NCI-H1092 (cell line): ENCODE measurements around the gene FOXO3.

Experiments used
- DNase-seq: peaks from one replicate; lab custom pipeline; 2025; lab: John Stamatoyannopoulos, UW

Gene FOXO3

DNA sequence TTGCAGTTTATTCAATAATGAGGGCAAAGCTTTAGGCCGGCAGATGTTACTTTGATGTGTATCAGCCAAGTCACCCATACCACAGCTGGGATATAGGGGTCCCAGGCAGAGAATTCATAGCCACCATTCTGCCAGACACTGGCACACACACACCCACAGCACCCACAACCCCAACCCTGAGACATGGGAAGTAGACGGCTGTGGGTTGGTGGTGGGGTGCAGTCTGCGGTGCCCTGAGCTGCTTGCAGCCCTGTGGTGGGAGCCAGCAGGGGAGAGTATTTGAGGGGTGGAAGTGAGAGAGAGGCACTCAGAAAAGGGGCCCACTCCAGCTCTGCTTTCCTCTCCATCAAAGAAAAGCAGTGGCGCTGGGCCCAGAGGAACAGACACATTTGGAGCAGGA lies 125.3 kb downstream of the FOXO3 start:
- DNase-seq: no peak

DNA sequence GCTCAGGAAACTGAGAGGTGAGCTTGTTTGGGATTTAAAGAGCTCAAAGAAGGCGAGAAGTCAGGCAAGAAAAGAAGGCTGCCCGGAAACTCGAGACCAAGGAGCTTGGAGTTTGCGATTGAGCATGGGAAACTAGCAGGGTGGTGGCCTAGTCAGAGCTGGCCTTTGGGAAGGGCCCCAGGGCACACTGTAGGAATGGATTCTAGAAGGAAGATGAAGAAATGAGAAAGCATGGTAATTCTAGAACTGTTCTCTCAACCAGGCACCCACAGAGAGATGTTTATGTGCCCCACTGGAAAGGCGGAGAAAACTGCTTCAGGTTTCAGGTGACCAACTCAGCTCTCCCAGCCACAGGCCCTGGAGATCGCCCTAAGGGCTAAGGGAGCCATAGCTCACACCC lies 126.2 kb downstream of the FOXO3 start:
- DNase-seq: no peak

DNA sequence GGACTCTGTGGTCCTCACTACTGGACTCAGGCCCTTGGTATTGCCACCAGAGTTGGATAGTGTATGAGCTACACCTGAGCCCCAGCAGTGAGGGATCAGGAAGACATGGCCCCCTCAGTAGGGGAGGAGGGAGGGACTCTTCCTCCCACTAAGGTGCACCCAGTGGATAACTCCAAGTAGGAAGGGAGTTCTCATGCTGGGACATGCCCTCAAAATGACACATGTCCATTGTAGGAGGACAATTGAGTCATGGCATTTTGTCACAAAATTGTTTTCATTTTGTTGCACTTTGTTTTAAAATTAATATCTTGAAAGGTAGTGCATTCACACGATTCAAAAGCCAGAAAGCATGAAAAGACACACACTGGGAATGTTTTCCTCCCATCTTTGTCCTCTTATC lies 127.2 kb downstream of the FOXO3 start:
- DNase-seq: no peak

DNA sequence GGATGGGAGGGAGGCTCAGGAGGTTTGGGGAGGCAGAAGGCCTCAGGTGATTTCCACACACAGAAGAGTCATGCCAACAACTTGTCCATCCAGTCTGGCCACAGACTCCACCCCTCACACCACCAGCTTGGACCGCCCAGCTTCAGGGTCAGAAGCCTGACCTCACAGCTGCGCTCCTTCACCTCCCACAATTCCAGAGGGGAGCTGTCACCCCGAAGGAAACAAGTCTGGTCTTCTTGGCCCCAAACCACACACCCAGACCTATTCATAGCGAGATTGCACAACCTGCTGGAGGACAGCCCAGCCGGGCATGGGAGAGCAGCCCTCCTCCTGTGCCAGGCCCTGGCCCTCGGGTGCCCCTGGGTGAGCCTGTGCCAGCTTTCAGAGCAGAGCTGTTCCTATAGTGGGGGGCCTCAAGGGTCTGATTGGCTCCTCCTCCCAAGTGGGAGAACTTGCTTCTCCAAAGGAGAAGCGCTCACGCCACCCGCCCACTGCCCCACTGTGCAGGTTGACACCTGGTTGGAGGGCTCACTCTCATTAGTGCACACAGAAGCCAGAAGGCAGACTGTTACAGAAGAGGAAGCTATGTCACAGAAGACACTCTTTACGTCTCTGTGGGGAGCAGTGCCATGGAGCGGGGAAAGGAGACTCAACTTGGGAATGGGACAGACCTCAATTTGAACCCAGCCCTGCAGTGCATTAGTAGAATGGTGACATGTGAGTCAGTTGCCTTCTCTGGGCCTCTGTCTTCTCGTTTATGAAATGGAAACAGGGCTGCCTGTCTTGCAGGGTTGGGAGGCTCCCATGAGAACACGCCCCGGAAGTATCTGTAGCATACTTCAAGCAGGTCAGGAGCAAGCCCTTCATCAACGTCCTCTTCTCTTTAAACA lies 128.8 kb downstream of the FOXO3 start:
- no peak for DNase-seq

DNA sequence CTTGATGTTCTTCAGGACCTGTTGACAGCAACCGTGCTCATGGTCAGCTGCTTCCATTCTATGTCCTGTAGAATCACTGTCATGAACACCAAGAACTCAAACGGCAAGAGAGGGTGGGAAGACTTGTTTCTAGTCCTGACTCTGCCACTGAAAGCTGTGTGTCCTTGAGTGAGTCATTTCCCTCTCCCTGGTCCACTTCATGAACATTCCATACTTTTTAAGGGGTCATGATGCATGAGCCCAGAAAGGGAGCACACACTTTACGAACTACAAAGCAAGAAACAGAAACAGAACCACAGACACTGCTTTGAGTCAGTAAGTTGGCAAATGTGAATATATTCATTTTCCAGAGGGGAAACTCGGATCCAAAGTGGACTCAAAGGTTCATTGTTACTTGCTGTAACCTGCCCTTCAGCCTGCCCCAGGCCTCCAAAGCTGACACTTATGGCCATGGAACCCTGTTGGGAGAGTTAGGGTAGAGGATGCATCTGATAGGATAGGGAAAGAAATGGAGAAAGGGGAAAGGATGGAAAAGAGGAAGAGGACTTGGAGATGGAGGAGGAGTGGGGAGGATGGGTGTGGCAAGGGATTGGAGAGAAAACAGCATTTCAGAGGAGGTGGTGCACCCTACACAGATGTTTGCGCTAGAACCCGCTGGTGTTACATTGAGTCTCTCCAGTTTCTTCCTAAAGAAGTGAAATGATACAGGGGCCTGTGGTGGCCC lies 129.8 kb downstream of the FOXO3 start:
- no peak for DNase-seq

DNA sequence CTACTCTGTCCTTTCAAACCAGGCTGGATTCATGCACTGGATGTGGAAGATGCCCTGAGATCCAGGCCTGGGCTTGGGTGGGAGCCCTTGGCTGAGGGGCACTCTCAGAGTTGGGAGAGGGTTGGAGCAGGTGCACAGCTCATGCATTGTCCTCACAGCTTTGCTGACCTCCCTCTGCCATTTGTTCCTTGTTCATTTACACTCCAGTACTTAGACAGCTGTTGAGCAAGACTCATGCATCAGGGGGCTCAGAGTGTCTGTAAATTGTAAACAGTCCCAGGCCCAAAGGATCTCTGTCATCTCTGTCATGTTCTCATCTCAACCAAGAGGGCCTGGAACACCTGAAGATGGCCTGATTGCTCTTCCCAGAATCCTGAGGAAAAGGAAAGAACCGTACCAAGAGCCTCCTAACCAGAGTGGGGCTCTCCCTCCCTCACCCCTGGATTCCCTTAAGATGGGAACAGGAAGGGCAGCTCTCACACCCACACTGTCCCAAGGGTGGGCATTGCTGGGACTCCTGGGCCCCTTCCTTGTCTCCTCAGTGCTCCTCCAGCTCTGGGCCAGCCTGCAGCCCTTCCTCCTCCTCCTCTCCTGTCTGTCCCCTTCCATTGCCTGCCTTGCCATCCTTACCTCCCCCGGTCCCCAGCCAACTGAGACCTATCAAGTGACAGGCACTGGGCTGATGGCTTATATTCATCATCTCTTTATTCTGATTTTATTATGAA lies 132.9 kb downstream of the FOXO3 start:
- no peak for DNase-seq

DNA sequence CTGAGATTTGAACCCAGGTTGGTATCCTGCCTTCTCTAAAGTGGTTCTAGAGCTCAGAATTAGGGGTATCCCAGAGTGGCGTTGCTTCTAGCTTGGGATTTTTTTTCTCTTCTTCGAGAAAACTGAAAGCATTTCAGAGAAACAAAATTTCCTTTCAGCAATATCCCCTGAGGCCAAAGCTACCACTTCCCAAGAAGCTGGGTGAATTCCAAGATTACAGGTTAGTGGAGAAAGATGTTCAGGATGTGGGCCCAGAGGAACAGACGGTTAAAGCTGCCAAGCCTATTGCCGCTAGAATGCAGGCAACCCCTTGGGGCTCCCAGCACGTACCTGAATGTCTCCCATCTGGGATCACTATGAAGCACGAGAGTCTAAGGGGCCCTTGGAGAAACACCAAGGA lies 134.1 kb downstream of the FOXO3 start:
- no peak for DNase-seq

DNA sequence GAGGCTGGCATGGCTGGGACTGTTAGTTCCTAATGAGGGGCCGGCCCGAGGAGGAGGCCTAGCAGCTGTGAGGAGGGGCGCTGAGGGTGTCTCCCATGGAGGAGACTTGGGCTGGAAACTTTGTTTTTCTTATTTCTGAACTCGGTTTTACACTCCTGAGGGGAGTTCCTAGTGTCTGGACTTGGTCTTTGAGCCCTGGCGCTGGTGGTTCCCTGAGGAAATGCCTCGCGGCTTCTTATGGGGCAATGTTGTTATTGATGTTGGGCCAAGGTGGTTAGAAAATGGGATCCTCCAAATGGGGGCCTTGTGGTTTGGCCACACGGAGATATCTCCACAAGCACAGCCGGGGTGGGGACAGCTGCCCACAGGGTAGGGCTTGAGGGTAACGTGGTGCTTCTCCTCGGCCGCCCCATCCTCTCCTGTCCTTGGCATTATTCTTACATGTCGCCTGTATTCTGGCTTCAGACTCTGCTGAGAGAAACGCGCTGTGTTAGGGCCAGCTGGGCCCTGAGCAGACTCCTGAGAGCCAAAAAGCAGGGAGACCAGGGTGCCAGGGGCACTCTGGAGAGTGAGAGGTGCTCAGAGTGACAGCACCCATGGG lies 136.9 kb downstream of the FOXO3 start:
- DNase-seq: no peak

DNA sequence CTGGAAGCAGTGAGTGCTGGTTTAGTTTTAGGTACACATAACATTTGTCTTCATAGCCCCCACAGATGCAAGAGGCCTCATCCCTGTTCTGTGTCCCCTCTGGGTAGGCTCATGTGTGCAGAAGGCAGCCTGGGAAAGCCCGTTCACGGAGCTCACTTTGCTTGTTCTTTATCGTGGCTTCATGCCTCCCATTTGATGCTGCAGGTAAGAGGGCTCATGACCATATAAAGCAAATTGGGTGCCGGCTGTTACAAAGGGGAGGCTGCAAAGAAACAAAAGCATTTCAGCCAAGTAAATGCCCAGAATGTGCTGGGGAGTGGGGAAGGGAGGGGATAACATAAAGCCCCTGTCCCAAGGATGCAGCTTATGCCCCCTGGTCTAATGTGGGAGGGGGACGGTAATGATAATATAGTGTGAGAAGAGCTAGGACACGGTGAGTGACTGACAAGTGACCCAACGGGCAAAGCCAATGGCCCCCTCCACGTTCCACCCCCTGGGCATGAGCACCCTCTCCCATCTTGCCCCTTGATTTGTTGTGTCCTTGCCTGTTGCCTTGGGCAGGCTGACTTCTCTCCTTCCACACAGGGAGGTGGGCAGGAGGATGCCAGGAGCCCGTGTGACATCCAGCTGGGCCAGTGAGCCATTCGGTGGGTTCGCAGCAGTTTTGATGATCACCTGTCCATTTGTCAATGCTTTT lies 138.0 kb downstream of the FOXO3 start:
- no peak for DNase-seq

DNA sequence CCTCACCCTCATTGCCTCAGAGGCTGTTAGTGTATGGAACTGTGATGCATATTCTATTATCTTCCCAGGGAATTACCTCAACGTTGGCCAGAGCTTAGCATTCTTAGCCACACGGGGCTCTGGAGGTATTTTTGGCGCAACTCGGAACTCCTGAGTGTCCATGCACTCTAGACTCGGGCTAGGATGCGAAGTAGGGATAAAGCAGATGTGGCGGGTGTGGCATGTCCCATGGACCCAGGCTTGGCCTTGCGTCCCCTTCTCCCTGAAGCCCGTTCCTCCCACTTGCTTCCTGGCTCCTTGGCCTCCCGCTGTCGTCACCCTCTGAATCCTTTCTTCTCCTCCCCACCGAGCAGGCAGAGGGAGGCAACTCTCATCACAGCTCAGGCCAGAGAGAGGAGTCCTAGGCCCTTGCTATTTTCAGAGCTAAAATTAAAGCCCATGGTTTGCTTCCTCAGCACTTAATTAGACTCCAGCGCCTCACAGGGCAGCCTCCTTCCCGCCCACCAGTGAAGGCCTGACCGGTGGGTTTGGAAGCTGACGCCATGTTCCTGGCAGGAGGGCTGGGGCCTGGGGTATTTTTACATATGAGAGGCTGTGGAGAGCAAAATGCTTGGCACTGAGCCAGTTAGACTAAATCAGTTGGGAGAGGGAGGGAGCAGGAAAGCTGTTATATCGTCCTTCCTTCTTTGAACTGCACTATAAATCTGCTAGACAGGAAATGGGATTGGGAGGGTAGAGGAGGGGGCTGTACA lies 138.7 kb downstream of the FOXO3 start:
- DNase-seq: no peak

DNA sequence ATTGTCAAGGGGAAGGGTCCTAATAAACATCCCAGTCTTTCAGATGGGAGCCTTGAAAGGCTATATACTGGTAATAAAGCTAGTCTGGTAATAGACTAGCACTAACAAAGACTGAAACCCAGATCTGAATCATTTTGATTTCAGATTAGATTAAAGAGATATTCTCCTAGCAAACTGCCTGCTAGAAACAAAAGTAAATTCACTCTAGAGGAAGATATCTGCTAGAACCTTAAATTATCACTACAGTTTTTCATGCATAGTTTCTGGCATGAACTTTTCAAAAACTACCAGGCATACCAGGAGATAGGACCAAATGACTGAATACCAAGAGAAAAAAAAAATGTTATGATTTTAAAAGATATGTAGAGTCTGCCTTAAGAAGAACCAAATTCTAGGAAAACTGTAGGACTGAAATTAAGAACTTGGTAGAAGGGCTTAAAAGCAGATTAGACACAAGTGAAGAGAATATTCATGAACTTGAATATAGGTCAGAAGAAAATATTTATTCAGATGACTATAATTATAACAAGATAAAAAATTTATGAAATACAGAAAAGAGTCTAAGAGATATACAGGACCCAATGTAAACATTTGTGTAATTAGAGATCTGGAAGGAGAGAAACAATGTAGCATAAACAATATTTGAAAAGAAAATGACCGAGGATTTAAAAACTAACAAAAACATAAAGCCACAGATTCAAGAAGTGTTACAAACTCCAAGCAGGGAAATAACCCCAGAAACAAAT lies 141.6 kb downstream of the FOXO3 start:
- no peak for DNase-seq

DNA sequence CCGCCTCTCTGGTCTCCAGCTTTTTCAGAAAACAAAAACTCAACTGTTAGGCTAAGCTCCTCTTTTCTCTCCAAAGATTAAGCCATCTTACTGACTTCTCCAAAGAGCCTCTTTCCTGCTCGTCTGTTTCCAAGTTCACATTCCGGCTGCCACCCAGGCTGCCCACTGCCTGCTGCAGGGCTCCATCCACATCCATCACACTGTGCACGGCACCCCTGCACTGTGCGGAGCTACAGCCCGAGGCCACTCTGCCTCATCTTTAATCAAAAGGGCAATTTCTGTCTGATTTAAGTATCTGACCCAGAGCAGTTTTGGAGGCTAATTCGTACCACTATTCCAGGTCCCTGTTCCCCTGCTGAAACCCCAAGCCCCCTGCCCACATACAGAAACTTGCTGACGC lies 145.9 kb downstream of the FOXO3 start:
- DNase-seq: no peak

DNA sequence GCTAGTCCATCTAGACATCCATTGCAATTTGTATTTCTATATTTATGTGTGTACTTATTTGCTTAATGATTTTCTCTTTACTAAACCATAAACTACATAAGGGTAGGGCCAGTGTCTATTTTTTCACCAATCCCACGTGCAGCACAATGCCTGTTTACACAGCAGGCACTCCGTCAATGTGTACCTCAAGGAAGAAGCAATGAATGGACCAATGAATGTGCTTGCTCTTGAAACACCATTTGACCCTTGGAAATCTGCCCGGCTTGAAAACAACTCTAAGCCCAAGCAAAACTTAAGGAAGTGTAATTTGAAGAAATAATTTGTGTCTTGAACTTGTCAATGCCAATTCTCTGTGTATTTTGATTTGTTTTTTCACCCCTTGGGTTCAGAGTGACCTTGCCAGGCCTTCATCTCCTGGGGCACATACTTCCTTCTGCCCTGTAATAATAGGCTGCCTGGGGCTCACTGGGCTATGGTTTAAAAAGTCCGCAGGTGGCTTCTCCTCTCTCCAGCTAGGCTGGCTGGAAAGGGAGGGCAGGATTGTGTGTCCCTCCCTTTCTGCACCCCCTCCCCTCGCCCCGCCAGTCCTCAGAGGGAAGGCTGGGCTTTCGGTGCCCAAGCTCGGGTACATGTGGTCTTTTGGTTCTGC lies 146.7 kb downstream of the FOXO3 start:
- peak; percentile 22 for DNase-seq

DNA sequence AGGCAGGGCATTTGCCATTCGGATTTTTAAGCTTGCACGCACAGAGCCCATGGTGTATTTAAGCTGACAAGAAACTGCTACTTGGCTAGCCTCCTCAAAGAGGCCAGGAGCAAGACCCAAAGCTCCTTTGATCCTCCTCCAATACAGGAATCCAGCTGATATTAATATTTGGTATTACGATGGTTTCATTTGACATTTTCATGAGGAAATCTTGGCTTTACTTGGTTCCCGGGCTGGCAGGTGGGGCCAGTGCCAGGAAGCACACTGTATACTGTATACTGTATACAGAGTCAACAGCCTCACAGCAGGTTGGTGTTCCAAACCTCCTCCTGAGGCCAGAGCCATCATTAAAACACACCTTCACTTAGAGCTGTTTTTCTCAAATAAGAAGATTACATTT lies 149.3 kb downstream of the FOXO3 start:
- DNase-seq: no peak

DNA sequence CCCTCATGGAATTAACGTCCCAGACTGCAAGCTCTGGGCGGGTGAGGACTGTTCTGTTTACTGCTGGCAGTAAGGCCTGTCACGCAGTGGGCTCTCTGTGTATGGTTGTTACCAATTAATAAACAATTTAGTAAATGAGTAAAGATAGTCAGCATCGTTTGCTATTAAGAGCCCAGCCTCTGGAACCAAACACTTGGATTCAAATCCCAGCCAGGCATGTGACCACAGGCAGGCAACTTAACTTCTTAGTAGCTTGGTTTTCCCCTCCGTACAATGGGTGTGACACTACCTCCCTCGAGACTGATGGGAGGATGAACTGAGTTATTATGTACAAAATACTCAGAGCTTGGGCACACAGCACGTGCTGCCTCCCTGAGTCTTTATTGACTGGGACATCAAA lies 149.8 kb downstream of the FOXO3 start:
- DNase-seq: no peak

DNA sequence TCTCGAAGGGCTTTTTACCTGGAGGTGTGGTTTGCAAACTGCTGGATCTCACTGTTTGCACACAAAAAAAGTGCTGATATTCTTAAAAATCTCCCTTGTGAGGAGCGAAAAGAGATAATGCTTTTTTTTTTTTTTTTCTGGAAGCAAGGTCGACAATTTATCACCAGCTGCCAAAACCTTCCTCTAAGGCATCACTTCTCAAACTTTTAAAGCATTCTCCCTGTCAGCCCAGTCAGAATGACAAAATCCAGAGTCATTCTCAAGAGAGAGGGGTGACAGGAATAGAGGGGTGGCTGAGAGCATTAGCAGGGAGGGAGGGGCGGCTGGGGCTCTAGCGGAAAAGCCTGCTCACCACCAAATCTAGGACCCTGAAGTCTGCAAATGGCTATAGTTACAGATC lies 150.4 kb downstream of the FOXO3 start:
- no peak for DNase-seq

DNA sequence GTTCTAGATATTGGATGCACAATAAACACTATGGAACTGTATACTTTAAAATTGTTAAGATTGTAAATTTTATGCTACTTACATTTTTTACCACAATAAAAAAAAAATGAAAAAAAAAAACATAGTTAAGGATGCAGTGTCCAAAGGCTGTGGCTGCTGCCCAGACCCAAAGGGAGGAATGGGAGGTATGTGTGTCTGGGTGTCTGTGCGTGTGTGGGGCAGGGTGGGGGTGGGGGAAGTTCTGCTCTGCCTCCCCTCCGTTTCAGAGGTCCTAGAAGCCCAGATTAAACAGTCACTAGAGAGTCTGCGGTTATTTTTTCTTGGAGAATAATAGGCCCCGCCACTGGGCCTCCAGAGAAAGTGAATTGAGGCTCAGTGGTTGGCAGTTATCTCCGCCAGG lies 151.1 kb downstream of the FOXO3 start:
- DNase-seq: no peak

DNA sequence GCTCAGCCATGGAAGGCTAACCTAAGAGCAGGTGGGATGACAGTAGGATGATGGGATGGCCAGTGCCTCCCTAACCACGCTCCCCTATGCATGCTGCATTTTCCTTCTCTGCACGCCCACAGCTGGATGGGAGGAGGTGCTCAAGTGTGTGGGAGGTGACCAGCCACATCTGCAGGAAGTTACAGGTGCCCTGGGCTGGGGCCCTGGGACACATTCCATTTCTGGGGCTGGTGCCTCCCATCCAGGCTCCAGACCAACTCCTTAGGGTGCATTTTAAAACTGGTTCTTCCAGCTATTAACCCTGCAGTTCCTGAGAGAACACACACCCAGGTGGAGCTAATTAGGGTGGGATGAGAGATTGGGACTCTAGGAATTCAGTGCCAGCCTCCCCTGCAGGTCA lies 152.2 kb downstream of the FOXO3 start:
- DNase-seq: no peak

DNA sequence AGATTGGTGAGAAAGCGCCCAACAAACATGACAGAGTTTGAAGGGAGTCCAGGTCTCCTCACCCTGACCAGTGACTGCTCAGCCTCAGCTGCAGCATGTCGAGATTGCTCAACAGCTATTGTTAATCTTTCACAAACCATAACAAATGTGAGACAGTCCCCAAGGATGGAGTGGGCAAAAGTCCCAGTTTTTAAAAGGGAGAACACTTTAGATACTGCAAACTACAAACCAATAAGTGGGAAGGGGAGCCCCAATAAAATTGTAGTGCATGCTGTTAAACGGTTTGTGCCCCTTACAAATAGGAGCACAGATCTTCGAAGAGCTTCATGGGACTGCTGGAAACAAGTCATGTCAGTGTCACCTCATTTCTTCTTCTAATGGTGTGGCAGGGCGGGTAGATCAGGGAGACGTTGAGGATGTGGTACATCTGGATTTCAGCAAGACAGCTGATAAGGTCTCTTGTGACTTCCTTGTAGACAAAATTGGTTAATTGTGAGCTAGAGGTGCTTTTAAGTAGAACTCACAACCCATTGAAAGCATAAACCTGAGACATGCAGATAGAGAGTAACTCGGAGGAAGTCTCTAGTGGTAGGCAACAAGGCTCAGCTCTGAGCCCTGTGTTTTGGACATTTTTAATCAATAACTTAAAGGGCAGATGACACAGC lies 153.5 kb downstream of the FOXO3 start:
- DNase-seq: no peak
